Naive thymus-derived CD4-positive, alpha-beta T cell (primary cell): ENCODE results near the gene CLIC4. TPM values are rescaled to one million over a fixed set of nuclear protein-coding genes. Genes with fewer than 3 reads are reported as not detected.

Experiments
- ATAC-seq: fragments of 150-1000 bp; cut with Tn5 transposase; 2 replicates; pipeline ENCODE4 v1.10.0; 2021; ENCODE audit warnings: mild to moderate bottlenecking, moderate library complexity
- CTCF ChIA-PET: fragments of 350-600 bp; sonication (Branson Sonifier 250); formaldehyde crosslinking; loops from one replicate; lab custom pipeline; 2021; ENCODE audit warnings: antibody characterized with exemption; lab: Charles Lee
- POLR2A ChIA-PET: fragments of 350-600 bp; sonication (Branson Sonifier 250); formaldehyde crosslinking; loops from one replicate; lab custom pipeline; 2021; ENCODE audit warnings: antibody characterized with exemption, inconsistent platforms; lab: Charles Lee
- DNase-seq, 9 donors: peaks; one replicate each; pipeline versions ENCODE4 v3.0.0 to v3.0.0-alpha.2; 2020 to 2022; ENCODE audit warnings: mixed read lengths in 1 of 9
- H3K27ac ChIP-seq: one replicate; pipeline ENCODE4 v1.7.0; 2013; ENCODE audit warnings: mild to moderate bottlenecking, low read depth, low read length, moderate library complexity
- H3K27me3 ChIP-seq, 2 donors: one replicate each; pipeline ENCODE4 v1.7.0; 2013; ENCODE audit warnings: low read length in 2 of 2, mild to moderate bottlenecking in 2 of 2, moderate library complexity in 2 of 2; ENCODE audit not compliant: control insufficient read depth in 2 of 2, insufficient read depth in 2 of 2
- H3K36me3 ChIP-seq, 3 experiments: 1 replicate in 2 of 3; 2 replicates in 1 of 3; pipeline ENCODE4 v1.7.0; 2013; ENCODE audit warnings: low read length in 3 of 3, mild to moderate bottlenecking in 3 of 3, moderate library complexity in 1 of 3; ENCODE audit not compliant: insufficient read depth in 3 of 3, control insufficient read depth in 2 of 3
- H3K4me1 ChIP-seq, 2 donors: one replicate each; pipeline ENCODE4 v1.7.0; 2013; ENCODE audit warnings: low read length in 2 of 2, mild to moderate bottlenecking in 2 of 2, moderate library complexity in 1 of 2; ENCODE audit not compliant: control insufficient read depth in 2 of 2, insufficient read depth in 2 of 2
- H3K4me3 ChIP-seq: 2 replicates; pipeline ENCODE4 v1.7.0; 2013; ENCODE audit warnings: mild to moderate bottlenecking, low read length
- H3K9me3 ChIP-seq, 3 experiments: 1 replicate in 2 of 3; 2 replicates in 1 of 3; pipeline ENCODE4 v1.7.0; 2013; ENCODE audit warnings: low read length in 3 of 3; ENCODE audit not compliant: control insufficient read depth in 2 of 3
- H3K27ac Mint-ChIP-seq, 9 donors: one replicate each; pipeline ENCODE4 v1.8.0; 2020 to 2022; ENCODE audit warnings: mixed read lengths in 9 of 9, mild to moderate bottlenecking in 8 of 9, moderate library complexity in 5 of 9, inconsistent platforms in 2 of 9
- H3K27me3 Mint-ChIP-seq, 5 donors: one replicate each; pipeline ENCODE4 v1.8.0; 2021 to 2022; ENCODE audit warnings: mixed read lengths in 5 of 5, mild to moderate bottlenecking in 1 of 5
- H3K36me3 Mint-ChIP-seq, 5 donors: one replicate each; pipeline ENCODE4 v1.8.0; 2020 to 2022; ENCODE audit warnings: mixed read lengths in 5 of 5, mild to moderate bottlenecking in 3 of 5, inconsistent platforms in 1 of 5
- H3K4me1 Mint-ChIP-seq, 7 donors: one replicate each; pipeline ENCODE4 v1.8.0; 2020 to 2022; ENCODE audit warnings: mixed read lengths in 7 of 7, mild to moderate bottlenecking in 3 of 7, inconsistent platforms in 1 of 7
- H3K4me3 Mint-ChIP-seq, 10 donors: one replicate each; pipeline ENCODE4 v1.8.0; 2020 to 2022; ENCODE audit warnings: mild to moderate bottlenecking in 10 of 10, mixed read lengths in 10 of 10, moderate library complexity in 6 of 10, inconsistent platforms in 2 of 10
- H3K9me3 Mint-ChIP-seq, 11 donors: one replicate each; pipeline ENCODE4 v1.8.0; 2020 to 2022; ENCODE audit warnings: mixed read lengths in 11 of 11, mild to moderate bottlenecking in 4 of 11, inconsistent platforms in 1 of 11, moderate library complexity in 1 of 11
- intact Hi-C, 2 donors: fragments of 100-400 bp; cut with micrococcal nuclease; formaldehyde crosslinking; loops; one replicate each; pipeline ENCODE4 v1.15.1; 2023
- polyA plus RNA-seq, 2 donors: library from polyadenylated mRNA; unstranded; fragments of 300-500 nt; fragmentation: Illumina TruSeq; gene quantifications; one replicate each; pipeline ENCODE4 v1.2.3, GENCODE V29; 2021
- total RNA-seq, 6 experiments: library from RNA in 5 of 6; stranded (reverse) in 5 of 6; gene quantifications; 1 replicate in 5 of 6; 2 replicates in 1 of 6; pipeline ENCODE4 v1.2.3 and lab custom pipeline; 2021 to 2026

The CLIC4 gene
- total and polyA plus RNA-seq, 7 experiments from 2014 or later = 0.54 to 16.8 (median 1.7) TPM

GRCh38 chr1:24878775-24879742, 133.8 kb downstream of the CLIC4 start:
- Histone ChIP-seq H3K4me3 (no peak overlapping the region), H3K27ac (no peak overlapping the region), H3K36me3 (no peaks in the 10 kb centered on the region), H3K4me1 (no peaks in the 10 kb centered on the region), H3K27me3 (no peaks in the 10 kb centered on the region), H3K9me3 (no peaks in the 10 kb centered on the region)
- ATAC-seq (no peak), DNase-seq (no peak)
- no peak overlapping the region for H3K4me3 Mint-ChIP-seq
- H3K4me1 Mint-ChIP-seq = no peaks in the 10 kb centered on the region
- ChIA-PET POLR2A (interaction anchor here (0.6 kb wide), 1 partner anchor 75 kb away, joined by 3 read pairs; no protein-coding TSS in a partner anchor), CTCF (interaction anchor here (0.6 to 1.0 kb wide), 3 partner anchors 11 to 156 kb away, joined by 3 to 4 read pairs (median 3); no protein-coding TSS in a partner anchor)
- H3K27me3 Mint-ChIP-seq = peaks cover 0 to 58% (median 0%) of the 10 kb centered on the region in 5 donors
- intact Hi-C loops = no loop called here
- H3K27ac Mint-ChIP-seq = no peak overlapping the region
- H3K9me3 Mint-ChIP-seq = peaks cover 0 to 20% (median 4%) of the 10 kb centered on the region in 11 donors
- peaks cover 0 to under 1% (median 0%) of the 10 kb centered on the region in 5 donors for H3K36me3 Mint-ChIP-seq

- DNase-seq (no peak), ATAC-seq (no peak)
- Mint-ChIP-seq H3K27me3 (peaks cover 0 to 73% (median 0%) of the 10 kb centered on the region in 5 donors), H3K27ac (no peak overlapping the region), H3K4me3 (no peak overlapping the region), H3K4me1 (no peaks in the 10 kb centered on the region), H3K36me3 (peaks cover 0 to 6% (median 3%) of the 10 kb centered on the region in 5 donors), H3K9me3 (peaks cover 0 to 30% (median 11%) of the 10 kb centered on the region in 11 donors)
- H3K27ac ChIP-seq = no peak overlapping the region
- H3K27me3 ChIP-seq = no peaks in the 10 kb centered on the region
- no peaks in the 10 kb centered on the region for H3K4me1 ChIP-seq
- no peak overlapping the region for H3K4me3 ChIP-seq
- POLR2A ChIA-PET = no interaction called here
- H3K36me3 ChIP-seq = no peaks in the 10 kb centered on the region
- no peaks in the 10 kb centered on the region for H3K9me3 ChIP-seq
- CTCF ChIA-PET = interaction anchor here (0.6 to 1.0 kb wide), 2 partner anchors 14 to 156 kb away, joined by 3 to 4 read pairs; no protein-coding TSS in a partner anchor
- intact Hi-C loops = no loop called here
These were observed 135.8 kb downstream of the CLIC4 start for GRCh38 chr1:24881034-24881433.

GRCh38 chr1:24884751-24885150, 139.5 kb downstream of the CLIC4 start:
- H3K4me3 Mint-ChIP-seq = no peak overlapping the region
- Histone ChIP-seq H3K9me3 (no peaks in the 10 kb centered on the region), H3K27ac (no peak overlapping the region), H3K36me3 (no peaks in the 10 kb centered on the region), H3K27me3 (no peaks in the 10 kb centered on the region), H3K4me1 (no peaks in the 10 kb centered on the region), H3K4me3 (no peak overlapping the region)
- intact Hi-C loops = no loop called here
- ChIA-PET CTCF (no interaction called here), POLR2A (no interaction called here)
- peaks cover 0 to 30% (median 11%) of the 10 kb centered on the region in 11 donors for H3K9me3 Mint-ChIP-seq
- no peak for DNase-seq
- peaks cover 0 to 66% (median 0%) of the 10 kb centered on the region in 5 donors for H3K27me3 Mint-ChIP-seq
- no peak for ATAC-seq
- H3K4me1 Mint-ChIP-seq = peaks cover 0 to 3% (median 0%) of the 10 kb centered on the region in 7 donors
- peaks cover 0 to 8% (median 3%) of the 10 kb centered on the region in 5 donors for H3K36me3 Mint-ChIP-seq
- no peak overlapping the region for H3K27ac Mint-ChIP-seq

GRCh38 chr1:24886241-24886640, 141.0 kb downstream of the CLIC4 start:
- Mint-ChIP-seq H3K36me3 (peaks cover 0 to 9% (median 5%) of the 10 kb centered on the region in 5 donors), H3K9me3 (peaks cover 0 to 27% (median 11%) of the 10 kb centered on the region in 11 donors)
- no peak for DNase-seq

GRCh38 chr1:24888061-24888970, 143.1 kb downstream of the CLIC4 start:
- DNase-seq (peak in 1 of 9 donors; percentile 15), ATAC-seq (no peak)
- Mint-ChIP-seq H3K27ac (peak overlapping the region in 1 of 9 donors; percentile 43), H3K36me3 (peaks cover 10 to 20% (median 15%) of the 10 kb centered on the region in 5 donors), H3K4me1 (peaks cover 0 to 3% (median 0%) of the 10 kb centered on the region in 7 donors), H3K4me3 (no peak overlapping the region), H3K27me3 (peaks cover 0 to 39% (median 0%) of the 10 kb centered on the region in 5 donors), H3K9me3 (peaks cover 3 to 42% (median 17%) of the 10 kb centered on the region in 11 donors)
- H3K4me3 ChIP-seq = no peak overlapping the region
- CTCF ChIA-PET = no interaction called here
- POLR2A ChIA-PET = interaction anchor here (0.6 kb wide), 2 partner anchors 61 to 161 kb away, joined by 3 read pairs; no protein-coding TSS in a partner anchor
- H3K4me1 ChIP-seq = no peaks in the 10 kb centered on the region
- H3K27ac ChIP-seq = no peak overlapping the region
- H3K27me3 ChIP-seq = no peaks in the 10 kb centered on the region
- H3K36me3 ChIP-seq = no peaks in the 10 kb centered on the region
- H3K9me3 ChIP-seq = peaks cover 0 to 7% (median 0%) of the 10 kb centered on the region in 3 experiments
- intact Hi-C loops = no loop called here

More at GRCh38 chr1:24886241-24886640, 141.0 kb downstream of the CLIC4 start:
- Histone ChIP-seq H3K4me1 (no peaks in the 10 kb centered on the region), H3K4me3 (no peak overlapping the region), H3K9me3 (no peaks in the 10 kb centered on the region), H3K27ac (no peak overlapping the region), H3K36me3 (no peaks in the 10 kb centered on the region), H3K27me3 (no peaks in the 10 kb centered on the region)
- ChIA-PET CTCF (interaction anchor here (0.8 kb wide), 1 partner anchor 15 kb away, joined by 3 read pairs; no protein-coding TSS in a partner anchor), POLR2A (no interaction called here)
- intact Hi-C loops = no loop called here
- H3K4me1 Mint-ChIP-seq = peaks cover 0 to 3% (median 0%) of the 10 kb centered on the region in 7 donors
- H3K27me3 Mint-ChIP-seq = peaks cover 0 to 57% (median 0%) of the 10 kb centered on the region in 5 donors
- H3K4me3 Mint-ChIP-seq = no peak overlapping the region
- H3K27ac Mint-ChIP-seq = no peak overlapping the region
- ATAC-seq = no peak
